ENCODE data around the gene OR2C3. TPM values are rescaled to one million over a fixed set of nuclear protein-coding genes. Genes with fewer than 3 reads are reported as not detected.

The OR2C3 gene
- total and polyA plus RNA-seq, 2 experiments from 2014 or later: not detected

DNA sequence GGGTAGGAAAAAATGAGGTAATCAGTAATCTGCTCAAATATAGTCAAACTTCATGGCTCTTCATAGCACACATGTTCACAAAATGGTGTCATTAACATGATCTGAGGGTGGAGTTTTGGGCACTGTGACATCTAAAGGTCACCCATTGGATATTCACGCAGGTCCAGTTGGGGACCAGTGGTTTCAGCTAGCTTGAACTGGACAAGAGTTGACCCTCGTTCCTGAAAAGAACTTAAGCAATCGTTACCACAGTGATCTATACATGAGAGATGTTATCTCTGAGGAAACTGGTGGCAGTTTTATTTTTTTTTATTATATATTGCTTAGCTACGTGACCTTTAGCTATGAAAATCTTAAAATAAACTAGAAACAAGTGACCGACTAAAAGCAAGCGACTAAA, 3.0 kb upstream of the OR2C3 start (continued):
- TF ChIP-seq REST (IDR thresholded peaks at IDR 0.05; ENCODE audit: unreplicated experiment): no peak
- TF ChIP-seq STAT1 (IDR thresholded peaks at IDR 0.05; ENCODE audit: unreplicated experiment): no peak
- TF ChIP-seq JUNB (IDR thresholded peaks at IDR 0.05; ENCODE audit: unreplicated experiment): no peak
- TF ChIP-seq EZH2phosphoT487 (IDR thresholded peaks at IDR 0.05; ENCODE audit: unreplicated experiment): no peak

GRCh38 chr1:247538561-247538960, 2.3 kb upstream of the OR2C3 start:
- Histone ChIP-seq H3K27me3 (ENCODE audit: insufficient read depth) (no peaks in the 10 kb centered on the region), H3K4me2 (no peak overlapping the region), H3K79me2 (replicated peaks; ENCODE audit: insufficient read depth) (no peaks in the 10 kb centered on the region), H3K27ac (ENCODE audit: low read depth) (no peak overlapping the region), H3K9me2 (ENCODE audit: insufficient read depth) (no peaks in the 10 kb centered on the region), H3K4me3 (no peak overlapping the region), H2AFZ (no peak overlapping the region; the same call in 1 of the 2 replicates), H4K20me1 (replicated peaks; ENCODE audit: insufficient read depth) (no peaks in the 10 kb centered on the region), H3K4me1 (ENCODE audit: insufficient read depth) (no peaks in the 10 kb centered on the region), H3K36me3 (ENCODE audit: insufficient read depth) (no peaks in the 10 kb centered on the region), H3F3A (replicated peaks; ENCODE audit: low read depth) (no peaks in the 10 kb centered on the region)
- no peak overlapping the region for H3K4me3 Mint-ChIP-seq
- H3K9me3 Mint-ChIP-seq: no peaks in the 10 kb centered on the region; the same call in 2 of the 3 replicates
- no peaks in the 10 kb centered on the region for H3K36me3 Mint-ChIP-seq (ENCODE audit: low read depth)
- ATAC-seq: no peak
- TF ChIP-seq, protein P1, sequence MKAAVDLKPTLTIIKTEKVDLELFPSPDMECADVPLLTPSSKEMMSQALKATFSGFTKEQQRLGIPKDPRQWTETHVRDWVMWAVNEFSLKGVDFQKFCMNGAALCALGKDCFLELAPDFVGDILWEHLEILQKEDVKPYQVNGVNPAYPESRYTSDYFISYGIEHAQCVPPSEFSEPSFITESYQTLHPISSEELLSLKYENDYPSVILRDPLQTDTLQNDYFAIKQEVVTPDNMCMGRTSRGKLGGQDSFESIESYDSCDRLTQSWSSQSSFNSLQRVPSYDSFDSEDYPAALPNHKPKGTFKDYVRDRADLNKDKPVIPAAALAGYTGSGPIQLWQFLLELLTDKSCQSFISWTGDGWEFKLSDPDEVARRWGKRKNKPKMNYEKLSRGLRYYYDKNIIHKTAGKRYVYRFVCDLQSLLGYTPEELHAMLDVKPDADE (IDR thresholded peaks at IDR 0.05): no peak
- TF ChIP-seq, protein P2, sequence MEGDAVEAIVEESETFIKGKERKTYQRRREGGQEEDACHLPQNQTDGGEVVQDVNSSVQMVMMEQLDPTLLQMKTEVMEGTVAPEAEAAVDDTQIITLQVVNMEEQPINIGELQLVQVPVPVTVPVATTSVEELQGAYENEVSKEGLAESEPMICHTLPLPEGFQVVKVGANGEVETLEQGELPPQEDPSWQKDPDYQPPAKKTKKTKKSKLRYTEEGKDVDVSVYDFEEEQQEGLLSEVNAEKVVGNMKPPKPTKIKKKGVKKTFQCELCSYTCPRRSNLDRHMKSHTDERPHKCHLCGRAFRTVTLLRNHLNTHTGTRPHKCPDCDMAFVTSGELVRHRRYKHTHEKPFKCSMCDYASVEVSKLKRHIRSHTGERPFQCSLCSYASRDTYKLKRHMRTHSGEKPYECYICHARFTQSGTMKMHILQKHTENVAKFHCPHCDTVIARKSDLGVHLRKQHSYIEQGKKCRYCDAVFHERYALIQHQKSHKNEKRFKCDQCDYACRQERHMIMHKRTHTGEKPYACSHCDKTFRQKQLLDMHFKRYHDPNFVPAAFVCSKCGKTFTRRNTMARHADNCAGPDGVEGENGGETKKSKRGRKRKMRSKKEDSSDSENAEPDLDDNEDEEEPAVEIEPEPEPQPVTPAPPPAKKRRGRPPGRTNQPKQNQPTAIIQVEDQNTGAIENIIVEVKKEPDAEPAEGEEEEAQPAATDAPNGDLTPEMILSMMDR (conservative IDR thresholded peaks at IDR 0.05; ENCODE audit: low read depth in 2 of 2): no peak
- TF ChIP-seq REST (IDR thresholded peaks at IDR 0.05; ENCODE audit: unreplicated experiment) (no peak), EZH2 (IDR thresholded peaks at IDR 0.05; ENCODE audit: low read depth, unreplicated experiment) (no peak)
- H3K27me3 Mint-ChIP-seq (ENCODE audit: insufficient read depth, low read depth, poor library complexity): peaks cover 2% of the 10 kb centered on the region
- no peak overlapping the region for H3K27ac Mint-ChIP-seq
- no peak for DNase-seq (ENCODE audit: low spot score)
- peaks cover 2% of the 10 kb centered on the region; the same call in 2 of the 3 replicates for H3K4me1 Mint-ChIP-seq

All from GM23338 (cell line).